GM12873 (cell line): ENCODE data around the gene EPHA1.
A peak's percentile ranks its signal among the peaks of the same experiment; 100 is the strongest.

Experiments
- CTCF ChIP-seq: IDR thresholded peaks from 2 replicates; pipeline ENCODE4 v1.5.1; 2012; ENCODE audit warnings: low read depth, mild to moderate bottlenecking, moderate library complexity, low read length, control low read depth; ENCODE audit not compliant: insufficient read depth; ENCODE audit errors: missing control alignments

Gene EPHA1

DNA sequence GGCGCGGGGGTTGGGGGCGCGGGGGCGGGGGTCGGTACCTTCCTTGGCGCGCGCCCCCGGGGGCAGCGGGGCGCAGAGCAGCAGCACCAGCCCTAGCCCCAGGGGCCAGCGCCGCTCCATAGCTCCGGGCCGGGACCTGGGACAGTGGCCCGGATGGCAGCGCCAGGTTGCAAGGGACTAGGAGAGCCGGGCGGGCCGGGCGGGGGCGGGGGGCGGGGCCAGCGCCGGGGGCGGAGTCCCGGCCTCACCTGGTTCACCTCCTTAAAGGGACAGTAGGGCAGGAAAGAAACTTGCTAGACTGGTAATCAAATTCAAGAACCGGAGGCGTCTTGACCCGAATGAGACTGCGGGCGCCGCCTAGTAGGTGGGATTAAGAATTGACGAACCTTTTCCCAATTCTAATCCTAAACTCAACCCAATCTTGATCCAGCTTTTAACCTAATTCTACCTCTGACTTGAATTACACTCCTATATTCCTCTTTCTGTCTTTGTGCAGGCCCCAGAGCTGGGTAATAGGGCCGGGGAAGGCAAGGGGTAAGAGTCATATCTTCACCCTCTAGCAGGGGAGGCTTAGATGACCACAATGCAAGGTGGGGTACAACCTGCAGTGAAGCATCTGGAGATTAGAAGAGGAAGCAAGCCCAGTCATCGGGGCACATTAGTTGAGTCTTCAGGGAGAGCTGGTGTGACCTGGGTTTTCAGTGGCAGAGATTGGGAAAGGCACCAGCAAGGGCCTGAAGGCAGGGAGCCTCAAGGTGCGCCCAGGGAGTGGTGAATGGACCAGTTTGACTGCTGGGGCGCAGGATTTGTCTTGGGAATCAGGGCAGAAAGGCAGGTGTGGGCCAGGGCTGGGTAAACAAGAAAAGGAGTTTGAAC lies at the start of gene EPHA1:
EPHA1 (minus strand) TSS at position 171 of the 876 bp plus-strand sequence; CDS start at position 120, 51 bp downstream.
- peak; percentile 47 for TF ChIP-seq CTCF

DNA sequence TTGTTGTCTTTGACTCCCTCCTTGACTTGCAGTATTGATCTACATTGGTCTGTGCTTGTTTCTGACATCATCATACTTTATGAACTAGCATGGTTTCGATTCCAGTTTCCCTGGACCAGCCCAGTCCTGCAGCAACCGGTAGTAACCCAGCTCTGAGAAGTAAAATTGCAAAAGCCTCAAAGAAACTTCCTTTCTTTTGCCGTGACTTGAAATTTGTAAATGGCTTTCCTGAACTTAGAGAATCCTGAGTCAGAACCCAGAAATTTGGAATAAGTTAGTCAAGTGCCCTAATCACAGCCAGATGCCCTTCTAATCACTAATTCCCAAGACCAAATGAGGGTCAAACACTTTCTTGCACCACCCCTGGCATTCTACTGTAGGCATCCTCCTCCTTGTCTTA lies 49.6 kb upstream of the EPHA1 start:
- TF ChIP-seq CTCF, result no peak

GRCh38 chr7:143456992-143457793 lies 48.5 kb upstream of the EPHA1 start:
- TF ChIP-seq CTCF, result no peak

- no peak for TF ChIP-seq CTCF
Observed at GRCh38 chr7:143455942-143456341, 47.3 kb upstream of the EPHA1 start.

DNA sequence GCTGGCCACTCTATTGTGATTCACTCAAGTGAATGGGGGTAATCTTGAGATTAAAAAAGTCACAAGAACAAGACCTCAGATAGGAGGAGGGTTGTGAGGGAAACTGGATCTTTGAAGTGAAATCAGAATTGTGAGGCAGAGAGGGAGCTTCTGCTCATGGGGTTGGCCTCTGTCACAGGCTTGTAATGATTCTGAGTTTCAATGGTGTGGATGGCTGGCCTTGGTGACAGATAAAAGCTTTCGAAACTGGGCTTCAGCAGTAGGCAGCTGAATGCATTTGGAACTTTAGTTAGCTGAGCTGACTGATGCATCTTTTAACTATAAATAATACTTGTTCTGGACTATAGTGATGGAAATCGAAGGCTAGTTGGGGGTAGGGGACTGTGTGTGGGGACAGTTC lies 46.8 kb upstream of the EPHA1 start:
- TF ChIP-seq CTCF, result no peak

- no peak for TF ChIP-seq CTCF
Observed at GRCh38 chr7:143454091-143454680, 45.5 kb upstream of the EPHA1 start.

DNA sequence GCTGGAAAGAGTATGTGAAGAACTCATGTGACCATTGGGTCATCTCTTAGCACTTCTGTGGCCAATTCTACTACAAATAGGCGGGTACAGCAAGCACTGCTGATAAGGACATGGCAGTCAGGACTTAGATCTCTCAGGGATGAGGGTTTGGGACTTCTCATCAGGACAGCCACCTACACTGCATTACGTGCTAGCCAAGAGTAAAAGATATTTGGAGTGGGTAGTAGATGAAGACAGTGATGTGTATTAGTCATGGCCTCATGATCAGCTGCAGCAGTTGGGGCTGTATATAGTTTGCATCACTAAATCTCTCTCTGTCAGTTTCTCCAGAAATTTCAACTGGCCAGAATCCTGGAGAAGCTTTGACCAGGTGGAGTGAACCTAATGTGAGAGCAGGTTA lies 43.8 kb upstream of the EPHA1 start:
- TF ChIP-seq CTCF, result no peak
